SU-DHL-6 (cell line): ENCODE measurements around the gene NCDN.

ENCODE experiments used
- H2AFZ ChIP-seq: fragments of 200-600 bp; sonication (generic); 2 replicates; pipeline ENCODE4 v1.6.1; 2014; ENCODE audit warnings: low read depth, mild to moderate bottlenecking, moderate library complexity, mixed read lengths, antibody characterized with exemption, low read length; ENCODE audit not compliant: severe bottlenecking
- H3F3A ChIP-seq: fragments of 200-600 bp; shearing (Covaris generic); 2 replicates; pipeline ENCODE4 v1.6.0; 2016; ENCODE audit warnings: antibody characterized with exemption, mild to moderate bottlenecking; ENCODE audit not compliant: insufficient read depth
- H3K27ac ChIP-seq: fragments of 200-600 bp; sonication (generic); 2 replicates; pipeline ENCODE4 v1.5.1; 2016; ENCODE audit warnings: low read depth, mild to moderate bottlenecking, low read length, moderate library complexity, mixed read lengths
- H3K27me3 ChIP-seq: fragments of 200-600 bp; sonication (generic), shearing (Covaris generic); 2 replicates; pipeline ENCODE4 v1.6.0; 2014; ENCODE audit warnings: mild to moderate bottlenecking, low read length
- H3K36me3 ChIP-seq: fragments of 200-600 bp; sonication (generic); 2 replicates; pipeline ENCODE4 v1.6.1; 2014; ENCODE audit warnings: mild to moderate bottlenecking, low read length, mixed read lengths
- H3K4me2 ChIP-seq: fragments of 300-600, 200-600 bp; shearing (Covaris generic), sonication (generic); 2 replicates; pipeline ENCODE4 v1.6.0; 2014; ENCODE audit warnings: low read length, low read depth, mild to moderate bottlenecking; ENCODE audit not compliant: poor library complexity, severe bottlenecking
- H3K4me3 ChIP-seq: fragments of 200-600 bp; sonication (generic); 2 replicates; pipeline ENCODE4 v1.5.1; 2014; ENCODE audit warnings: antibody characterized with exemption, low read length, mild to moderate bottlenecking, mixed read lengths; ENCODE audit not compliant: insufficient read depth, poor library complexity, severe bottlenecking
- H3K79me2 ChIP-seq: fragments of 200-600 bp; sonication (generic); 2 replicates; pipeline ENCODE4 v1.6.1; 2014; ENCODE audit warnings: mild to moderate bottlenecking, low read length, moderate library complexity; ENCODE audit not compliant: insufficient read depth
- H3K9ac ChIP-seq: fragments of 200-600 bp; sonication (generic); 2 replicates; pipeline ENCODE4 v1.7.0; 2014; ENCODE audit warnings: mild to moderate bottlenecking, low read length
- H3K9me2 ChIP-seq: fragments of 200-600 bp; sonication (generic); replicated peaks from 2 replicates; pipeline ENCODE4 v1.6.1; 2014; ENCODE audit warnings: low read length; ENCODE audit not compliant: insufficient read depth
- H3K9me3 ChIP-seq: fragments of 200-600 bp; sonication (generic); 2 replicates; pipeline ENCODE4 v1.6.1; 2014; ENCODE audit warnings: low read length, mixed read lengths; ENCODE audit not compliant: insufficient read depth
- H4K20me1 ChIP-seq: fragments of 200-600 bp; sonication (generic); 2 replicates; pipeline ENCODE4 v1.6.1; 2014; ENCODE audit warnings: low read depth, mild to moderate bottlenecking, antibody characterized with exemption, low read length, moderate library complexity, mixed read lengths
- CTCF ChIP-seq: fragments of 200-600 bp; sonication (generic); IDR thresholded peaks from one replicate; pipeline ENCODE4 v1.5.1; 2017; ENCODE audit warnings: antibody characterized with exemption, mild to moderate bottlenecking, low read length, moderate library complexity; ENCODE audit not compliant: insufficient read depth, poor library complexity, severe bottlenecking
- EZH2phosphoT487 ChIP-seq: fragments of 200-600 bp; sonication (generic), shearing (Covaris generic); conservative IDR thresholded peaks from 2 replicates; pipeline ENCODE4 v1.6.1; 2018; ENCODE audit warnings: mild to moderate bottlenecking, antibody characterized with exemption, low read length, moderate library complexity, mixed read lengths

Gene NCDN

GRCh38 chr1:35535243-35535642 lies 22.4 kb upstream of the NCDN start:
- no peaks in the 10 kb centered on the region for H4K20me1 ChIP-seq
- no peaks in the 10 kb centered on the region for H3K36me3 ChIP-seq
- no peak overlapping the region for H3K4me2 ChIP-seq
- H3K4me3 ChIP-seq = no peak overlapping the region
- no peak overlapping the region for H3K9ac ChIP-seq
- no peak for TF ChIP-seq EZH2phosphoT487
- TF ChIP-seq CTCF = no peak
- no peaks in the 10 kb centered on the region for H3K9me3 ChIP-seq
- H3K27ac ChIP-seq = no peak overlapping the region
- peaks cover 14% of the 10 kb centered on the region; the same call in 1 of the 2 replicates for H3K79me2 ChIP-seq
- H2AFZ ChIP-seq = no peak overlapping the region
- H3F3A ChIP-seq = no peaks in the 10 kb centered on the region
- H3K27me3 ChIP-seq = no peaks in the 10 kb centered on the region
- no peaks in the 10 kb centered on the region for H3K9me2 ChIP-seq

- H3K4me2 ChIP-seq = no peak overlapping the region
- H3F3A ChIP-seq = no peaks in the 10 kb centered on the region
- H3K9ac ChIP-seq = no peak overlapping the region
- peaks cover 14% of the 10 kb centered on the region; the same call in 1 of the 2 replicates for H3K79me2 ChIP-seq
- H3K36me3 ChIP-seq = no peaks in the 10 kb centered on the region
- H3K4me3 ChIP-seq = no peak overlapping the region
- no peak overlapping the region for H2AFZ ChIP-seq
- TF ChIP-seq EZH2phosphoT487 (no peak), CTCF (no peak)
- no peaks in the 10 kb centered on the region for H3K9me3 ChIP-seq
- H3K27ac ChIP-seq = no peak overlapping the region
- H4K20me1 ChIP-seq = no peaks in the 10 kb centered on the region
- no peaks in the 10 kb centered on the region for H3K9me2 ChIP-seq
- H3K27me3 ChIP-seq = no peaks in the 10 kb centered on the region
Measured at GRCh38 chr1:35536556-35537162, 20.9 kb upstream of the NCDN start.

GRCh38 chr1:35537806-35538205 lies 19.8 kb upstream of the NCDN start:
- no peaks in the 10 kb centered on the region for H3F3A ChIP-seq
- no peak overlapping the region for H3K9ac ChIP-seq
- no peak overlapping the region for H3K4me3 ChIP-seq
- H3K9me2 ChIP-seq = no peaks in the 10 kb centered on the region
- peaks cover 17% of the 10 kb centered on the region; the same call in 1 of the 2 replicates for H3K79me2 ChIP-seq
- no peak for TF ChIP-seq CTCF
- TF ChIP-seq EZH2phosphoT487 = no peak
- no peaks in the 10 kb centered on the region for H3K27me3 ChIP-seq
- no peak overlapping the region for H3K27ac ChIP-seq
- H4K20me1 ChIP-seq = no peaks in the 10 kb centered on the region
- H2AFZ ChIP-seq = no peak overlapping the region
- H3K36me3 ChIP-seq = no peaks in the 10 kb centered on the region
- no peaks in the 10 kb centered on the region for H3K9me3 ChIP-seq
- no peak overlapping the region for H3K4me2 ChIP-seq
